Endothelial cell of umbilical vein (primary cell): ENCODE measurements around the gene PPP1R26. TPM values are rescaled to one million over a fixed set of nuclear protein-coding genes. Genes with fewer than 3 reads are reported as not detected.

Experiments
- BruUV-seq: library from RNA; stranded (reverse); fragments of 400-500 nt; replicated peaks from 2 replicates; lab custom pipeline; 2021; lab: Mats Ljungman, UMichigan
- CTCF ChIA-PET: fragments of 300-600, 350-600 bp; sonication (Branson Sonifier 250); formaldehyde crosslinking; loops from one replicate; lab custom pipeline; 2021; ENCODE audit warnings: antibody characterized with exemption, inconsistent platforms; lab: Charles Lee
- POLR2A ChIA-PET: fragments of 300-600, 350-600 bp; sonication (Branson Sonifier 250); formaldehyde crosslinking; loops from one replicate; lab custom pipeline; 2021; ENCODE audit warnings: antibody characterized with exemption, inconsistent platforms; lab: Charles Lee
- DNase-seq: peaks from one replicate; pipeline ENCODE4 v3.0.0-alpha.2; 2011; ENCODE audit warnings: low read depth, low spot score
- FAIRE-seq: peaks from 2 replicates; lab custom pipeline; 2011; peaks lifted over from hg19 to GRCh38; lab: Jason Lieb, UNC
- H2AFZ ChIP-seq: 2 replicates; pipeline ENCODE4 v1.6.0; 2012; ENCODE audit warnings: low read depth, low read length, control low read depth, inconsistent platforms
- H3K27ac ChIP-seq: 2 replicates; pipeline ENCODE4 v1.5.1; 2011; ENCODE audit warnings: low read depth, mild to moderate bottlenecking, control low read depth, low read length, moderate library complexity; ENCODE audit not compliant: insufficient read depth
- H3K27me3 ChIP-seq, 2 experiments: 2 replicates each; pipeline versions ENCODE4 v1.6.0 to v1.6.1; 2011; ENCODE audit warnings: low read length in 2 of 2, mixed read lengths in 1 of 2; ENCODE audit not compliant: control insufficient read depth in 2 of 2, insufficient read depth in 2 of 2
- H3K36me3 ChIP-seq, 2 experiments: 2 replicates in 1 of 2; 3 replicates in 1 of 2; pipeline ENCODE4 v1.5.1; 2011; ENCODE audit warnings: low read length in 2 of 2, mild to moderate bottlenecking in 1 of 2, moderate library complexity in 1 of 2; ENCODE audit not compliant: control insufficient read depth in 2 of 2, insufficient read depth in 2 of 2; ENCODE audit errors: extremely low read depth in 1 of 2
- H3K4me1 ChIP-seq: 3 replicates; pipeline ENCODE4 v1.5.1; 2011; ENCODE audit warnings: mild to moderate bottlenecking, low read length; ENCODE audit not compliant: control insufficient read depth, insufficient read depth; ENCODE audit errors: extremely low read depth
- H3K4me2 ChIP-seq: 2 replicates; pipeline ENCODE4 v1.6.1; 2011; ENCODE audit warnings: low read length, control low read depth, mixed read lengths; ENCODE audit not compliant: insufficient read depth
- H3K4me3 ChIP-seq, 3 experiments: fragments of 200-600 bp in 1 of 3; sonication (generic), shearing (Covaris generic) in 1 of 3; replicated peaks in 1 of 3; 2 replicates each; pipeline ENCODE4 v1.5.1; 2011 to 2016; ENCODE audit warnings: control low read depth in 3 of 3, low read length in 3 of 3, mild to moderate bottlenecking in 2 of 3, inconsistent platforms in 1 of 3, low read depth in 1 of 3, moderate library complexity in 1 of 3; ENCODE audit not compliant: insufficient read depth in 1 of 3
- H3K79me2 ChIP-seq: 2 replicates; pipeline ENCODE4 v1.6.0; 2012; ENCODE audit warnings: low read length, inconsistent platforms; ENCODE audit not compliant: control insufficient read depth, insufficient read depth
- H3K9ac ChIP-seq: replicated peaks from 2 replicates; pipeline ENCODE3; 2011; ENCODE audit warnings: low read length, control low read depth; ENCODE audit not compliant: insufficient read depth; ENCODE audit errors: extremely low read depth
- H3K9me1 ChIP-seq: replicated peaks from 3 replicates; pipeline ENCODE4 v1.6.0; 2011; ENCODE audit warnings: mild to moderate bottlenecking, low read length; ENCODE audit not compliant: control insufficient read depth, insufficient read depth; ENCODE audit errors: extremely low read depth
- H3K9me3 ChIP-seq: replicated peaks from 2 replicates; pipeline ENCODE4 v1.5.1; 2012; ENCODE audit warnings: low read length, inconsistent platforms; ENCODE audit not compliant: control insufficient read depth, insufficient read depth
- H4K20me1 ChIP-seq: replicated peaks from 2 replicates; pipeline ENCODE3; 2011; ENCODE audit warnings: mild to moderate bottlenecking, low read length; ENCODE audit not compliant: control insufficient read depth, insufficient read depth; ENCODE audit errors: extremely low read depth
- EZH2 ChIP-seq: IDR thresholded peaks from 2 replicates; pipeline ENCODE4 v1.6.1; 2012; ENCODE audit warnings: borderline replicate concordance, low read depth, mild to moderate bottlenecking, moderate library complexity, low read length, inconsistent platforms; ENCODE audit not compliant: severe bottlenecking
- FOS ChIP-seq: IDR thresholded peaks from 2 replicates; pipeline ENCODE4 v1.6.1; 2011; ENCODE audit warnings: mild to moderate bottlenecking, low read length, moderate library complexity, borderline replicate concordance; ENCODE audit not compliant: insufficient read depth
- GATA2 ChIP-seq: IDR thresholded peaks from 2 replicates; pipeline ENCODE4 v1.7.0; 2011; ENCODE audit warnings: low read depth, mild to moderate bottlenecking, moderate library complexity, mixed read lengths, low read length; ENCODE audit not compliant: insufficient read length, insufficient read depth
- JUN ChIP-seq: IDR thresholded peaks from 2 replicates; pipeline ENCODE4 v1.6.1; 2011; ENCODE audit warnings: borderline replicate concordance, low read depth; ENCODE audit not compliant: insufficient read length, insufficient read depth
- MAX ChIP-seq: IDR thresholded peaks from 2 replicates; pipeline ENCODE4 v1.6.1; 2011; ENCODE audit not compliant: insufficient read depth, insufficient read length
- MYC ChIP-seq: IDR thresholded peaks from one replicate; pipeline ENCODE4 v1.6.1; 2011; ENCODE audit warnings: mild to moderate bottlenecking, low read depth, low read length
- POLR2A ChIP-seq: IDR thresholded peaks from 2 replicates; pipeline ENCODE4 v1.6.1; 2012; ENCODE audit warnings: low read depth, mild to moderate bottlenecking, control low read depth, low read length
- POLR2AphosphoS5 ChIP-seq: IDR thresholded peaks from 2 replicates; pipeline ENCODE4 v1.6.1; 2012; ENCODE audit warnings: low read depth, mild to moderate bottlenecking, control low read depth, low read length, moderate library complexity; ENCODE audit not compliant: insufficient read depth
- dilution Hi-C: fragments of 300-500 bp; cut with MboI; formaldehyde crosslinking; loops from one replicate; pipeline ENCODE4 v1.15.0; 2019; ENCODE audit warnings: low sequenced_read_pairs; ENCODE audit not compliant: extremely low pct_ligation_motif_present
- intact Hi-C: fragments of 100-400 bp; cut with micrococcal nuclease; formaldehyde crosslinking; loops from one replicate; pipeline ENCODE4 v1.10.0; 2022
- polyA plus RNA-seq, 4 experiments: library from polyadenylated mRNA; depleted of rRNA in 3 of 4; stranded (reverse) in 3 of 4; unstranded in 1 of 4; fragments of >200 nt; gene quantifications; 2 replicates each; pipeline versions ENCODE4 v1.2.1 to v1.2.3, GENCODE V29; 2011 to 2012; ENCODE audit warnings: missing spikeins in 1 of 4
- total RNA-seq: library from RNA; stranded (reverse); gene quantifications from 2 replicates; pipeline ENCODE4 v1.2.3, GENCODE V29; 2021
- TF ChIP-seq, protein P1 (sequence below), 2 donors: IDR thresholded peaks; 1 replicate in 1 of 2; 2 replicates in 1 of 2; pipeline ENCODE4 v1.5.1; 2011; ENCODE audit warnings: low read length in 2 of 2, mild to moderate bottlenecking in 2 of 2, moderate library complexity in 2 of 2, control low read depth in 1 of 2, inconsistent platforms in 1 of 2, low read depth in 1 of 2; ENCODE audit not compliant: insufficient read depth in 1 of 2; ENCODE audit errors: extremely low read depth in 1 of 2

The PPP1R26 gene
- total and polyA plus RNA-seq, 2 donors (not counting 3 experiments of a cell fraction or from before 2014, with no cell fraction given): 5.9 to 16.9 TPM

- no peaks in the 10 kb centered on the region for H3K9me3 ChIP-seq
- POLR2A ChIA-PET: no interaction called here
- dilution Hi-C loops: no loop called here
- CTCF ChIA-PET: interaction anchor here (1.2 to 1.9 kb wide), 4 partner anchors 10 to 24 kb away, joined by 4 to 11 read pairs (median 7); partner anchors contain the start of gene MRPS2
- no peaks in the 10 kb centered on the region for H3K9me1 ChIP-seq
- no peaks in the 10 kb centered on the region for H3K79me2 ChIP-seq
- H3K36me3 ChIP-seq: peaks cover 0 to 18% of the 10 kb centered on the region in 2 experiments
- FAIRE-seq (no peak), DNase-seq (no peak)
- H3K4me1 ChIP-seq: peaks cover 7% of the 10 kb centered on the region
- no peak overlapping the region for H3K27ac ChIP-seq
- H4K20me1 ChIP-seq: no peaks in the 10 kb centered on the region
- H3K27me3 ChIP-seq: no peaks in the 10 kb centered on the region
- no peak overlapping the region for H3K9ac ChIP-seq
- peak overlapping the region; percentile 32 for H2AFZ ChIP-seq
- TF ChIP-seq POLR2A (no peak), JUN (no peak), MYC (no peak), EZH2 (no peak), MAX (no peak), GATA2 (no peak), FOS (no peak), POLR2AphosphoS5 (no peak)
- TF ChIP-seq, protein P1, sequence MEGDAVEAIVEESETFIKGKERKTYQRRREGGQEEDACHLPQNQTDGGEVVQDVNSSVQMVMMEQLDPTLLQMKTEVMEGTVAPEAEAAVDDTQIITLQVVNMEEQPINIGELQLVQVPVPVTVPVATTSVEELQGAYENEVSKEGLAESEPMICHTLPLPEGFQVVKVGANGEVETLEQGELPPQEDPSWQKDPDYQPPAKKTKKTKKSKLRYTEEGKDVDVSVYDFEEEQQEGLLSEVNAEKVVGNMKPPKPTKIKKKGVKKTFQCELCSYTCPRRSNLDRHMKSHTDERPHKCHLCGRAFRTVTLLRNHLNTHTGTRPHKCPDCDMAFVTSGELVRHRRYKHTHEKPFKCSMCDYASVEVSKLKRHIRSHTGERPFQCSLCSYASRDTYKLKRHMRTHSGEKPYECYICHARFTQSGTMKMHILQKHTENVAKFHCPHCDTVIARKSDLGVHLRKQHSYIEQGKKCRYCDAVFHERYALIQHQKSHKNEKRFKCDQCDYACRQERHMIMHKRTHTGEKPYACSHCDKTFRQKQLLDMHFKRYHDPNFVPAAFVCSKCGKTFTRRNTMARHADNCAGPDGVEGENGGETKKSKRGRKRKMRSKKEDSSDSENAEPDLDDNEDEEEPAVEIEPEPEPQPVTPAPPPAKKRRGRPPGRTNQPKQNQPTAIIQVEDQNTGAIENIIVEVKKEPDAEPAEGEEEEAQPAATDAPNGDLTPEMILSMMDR (IDR thresholded peaks at IDR 0.05; ENCODE audit: extremely low read depth in 1 of 2, insufficient read depth in 1 of 2, low read depth in 1 of 2, low read length in 2 of 2): no peak
- peak overlapping the region; percentile 41 for H3K4me2 ChIP-seq
- BruUV-seq: no TSS peak
- H3K4me3 ChIP-seq: peak overlapping the region in 2 of 3 experiments; percentile 28 to 78
- intact Hi-C loops: loop anchor here (1.0 kb wide), 1 partner anchor 18 kb away; a partner anchor contains a TSS
Measured at GRCh38 chr9:135480940-135481310, 1.3 kb downstream of the PPP1R26 start.
